OCI-LY7 (cell line): ENCODE results near the gene PSMG3. TPM values are rescaled to one million over a fixed set of nuclear protein-coding genes. Genes with fewer than 3 reads are reported as not detected.

Source experiments
- BruUV-seq: library from RNA; stranded (reverse); fragments of 400-500 nt; replicated peaks from 2 replicates; lab custom pipeline; 2021; lab: Mats Ljungman, UMichigan
- CTCF ChIA-PET: fragments of 300-600 bp; sonication (Branson Sonifier 250); formaldehyde crosslinking; loops from one replicate; lab custom pipeline; 2022; ENCODE audit warnings: antibody characterized with exemption; ENCODE audit not compliant: unreplicated experiment; lab: Charles Lee
- POLR2A ChIA-PET: fragments of 300-600 bp; sonication (Branson Sonifier 250); formaldehyde crosslinking; loops from one replicate; lab custom pipeline; 2022; ENCODE audit warnings: antibody characterized with exemption; lab: Charles Lee
- DNase-seq: peaks from one replicate; pipeline ENCODE4 v3.0.0-alpha.2; 2015; ENCODE audit warnings: low spot score
- H2AFZ ChIP-seq: fragments of 200-600 bp; sonication (generic), shearing (Covaris generic); 2 replicates; pipeline ENCODE4 v1.6.1; 2014; ENCODE audit warnings: mild to moderate bottlenecking, antibody characterized with exemption, low read length, moderate library complexity
- H3K27ac ChIP-seq: fragments of 200-600 bp; sonication (generic); 2 replicates; pipeline ENCODE4 v1.5.1; 2014; ENCODE audit warnings: mixed run types, low read depth, mild to moderate bottlenecking, moderate library complexity, low read length, inconsistent platforms; ENCODE audit not compliant: poor library complexity, severe bottlenecking
- H3K36me3 ChIP-seq: fragments of 200-600 bp; sonication (generic); 2 replicates; pipeline ENCODE4 v1.6.1; 2014; ENCODE audit warnings: mild to moderate bottlenecking, antibody characterized with exemption, low read length, moderate library complexity, mixed read lengths; ENCODE audit not compliant: insufficient read depth
- H3K4me1 ChIP-seq: fragments of 200-600 bp; sonication (generic); 2 replicates; pipeline ENCODE4 v1.5.1; 2014; ENCODE audit warnings: mild to moderate bottlenecking, low read length; ENCODE audit not compliant: insufficient read depth, poor library complexity, severe bottlenecking
- H3K4me2 ChIP-seq: fragments of 200-600 bp; sonication (generic); 2 replicates; pipeline ENCODE4 v1.6.1; 2014; ENCODE audit warnings: mild to moderate bottlenecking, low read length
- H3K4me3 ChIP-seq: fragments of 200-600 bp; sonication (generic); 2 replicates; pipeline ENCODE4 v1.5.1; 2014; ENCODE audit warnings: mild to moderate bottlenecking, low read depth, low read length; ENCODE audit not compliant: poor library complexity, severe bottlenecking
- H3K79me2 ChIP-seq: fragments of 200-600 bp; sonication (generic); 2 replicates; pipeline ENCODE4 v1.6.1; 2016; ENCODE audit warnings: low read depth, mild to moderate bottlenecking, low read length, moderate library complexity, mixed read lengths; ENCODE audit not compliant: insufficient read depth
- H3K9me2 ChIP-seq: fragments of 200-600 bp; sonication (generic); 2 replicates; pipeline ENCODE4 v1.6.1; 2016; ENCODE audit warnings: mild to moderate bottlenecking, low read length, mixed read lengths; ENCODE audit not compliant: insufficient read depth
- H3K9me3 ChIP-seq: fragments of 200-600 bp; sonication (generic); 2 replicates; pipeline ENCODE4 v1.6.1; 2014; ENCODE audit warnings: mild to moderate bottlenecking, mixed run types, low read length, mixed read lengths
- H4K20me1 ChIP-seq: fragments of 200-600 bp; sonication (generic); 2 replicates; pipeline ENCODE4 v1.6.1; 2014; ENCODE audit warnings: mild to moderate bottlenecking, antibody characterized with exemption, low read length, moderate library complexity, mixed read lengths; ENCODE audit not compliant: insufficient read depth
- EZH2phosphoT487 ChIP-seq: fragments of 200-600 bp; sonication (generic); IDR thresholded peaks from 2 replicates; pipeline ENCODE4 v1.6.1; 2018; ENCODE audit warnings: low read depth, borderline replicate concordance, mild to moderate bottlenecking, mixed run types, antibody characterized with exemption, low read length, moderate library complexity, mixed read lengths
- intact Hi-C: fragments of 100-400 bp; cut with micrococcal nuclease; formaldehyde crosslinking; loops from one replicate; pipeline ENCODE4 v1.10.0; 2022; ENCODE audit not compliant: unreplicated experiment
- total RNA-seq, 2 experiments: library from RNA; depleted of rRNA in 1 of 2; stranded (reverse); fragments of >200 nt in 1 of 2; shearing (Covaris generic) in 1 of 2; gene quantifications; 2 replicates each; pipeline ENCODE4 v1.2.3, GENCODE V29; 2014 to 2022
- TF ChIP-seq, protein P1 (sequence below): fragments of 200-600 bp; sonication (generic); conservative IDR thresholded peaks from 2 replicates; pipeline ENCODE4 v1.5.1; 2014; ENCODE audit warnings: mild to moderate bottlenecking, antibody characterized with exemption, low read length, moderate library complexity, mixed read lengths

PSMG3 gene
- total RNA-seq, 2 experiments from 2014 or later, result 63.7 to 129 TPM

DNA sequence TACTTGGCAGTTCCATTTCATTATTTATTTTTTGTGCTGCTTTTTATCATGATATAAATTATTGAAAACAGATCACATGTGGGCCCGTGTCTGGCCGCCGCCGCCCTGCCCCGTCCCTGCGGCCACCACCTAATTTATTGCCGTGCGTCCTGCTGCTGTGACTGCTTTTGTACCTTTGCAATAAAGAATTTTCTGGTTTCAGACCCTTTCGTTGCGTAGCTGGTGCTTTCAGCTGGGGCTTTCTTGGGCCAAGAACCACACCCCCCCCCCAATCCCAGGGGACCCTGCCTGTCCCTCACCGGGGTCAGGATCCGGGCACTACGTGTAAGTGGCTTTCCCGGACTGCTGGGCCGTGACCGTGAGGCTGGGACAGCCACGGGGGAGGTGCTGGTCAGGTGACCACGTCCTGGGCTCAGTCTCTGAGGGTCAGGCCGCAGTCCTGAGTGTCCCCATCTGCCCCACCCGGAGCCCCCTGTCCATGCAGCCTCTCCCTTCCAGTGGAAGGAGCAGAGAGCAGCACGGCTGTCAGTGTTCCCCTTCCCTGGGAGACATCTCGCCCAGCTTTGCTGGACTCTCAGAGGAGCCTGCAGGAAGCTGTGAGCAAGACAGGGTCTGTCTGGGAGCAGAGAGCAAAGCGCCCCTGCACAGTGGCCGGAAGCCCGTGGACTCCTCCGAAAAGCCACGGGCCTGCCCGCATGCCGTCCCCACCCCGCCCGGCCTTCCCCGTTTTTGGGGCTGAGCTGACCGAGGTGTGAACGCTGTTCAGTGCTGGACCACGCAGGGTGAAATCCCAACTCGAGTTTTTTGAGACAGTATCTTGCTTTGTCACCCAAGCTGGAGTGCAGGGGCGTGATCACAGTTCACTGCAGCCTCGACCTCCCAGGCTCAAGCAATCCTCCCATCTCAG lies 26.7 kb downstream of the PSMG3 start:
- Histone ChIP-seq H3K36me3 (peaks cover 52% of the 10 kb centered on the region), H3K4me1 (no peaks in the 10 kb centered on the region), H3K4me2 (no peak overlapping the region), H3K9me2 (no peaks in the 10 kb centered on the region), H3K27ac (no peak overlapping the region), H2AFZ (no peak overlapping the region), H4K20me1 (no peaks in the 10 kb centered on the region), H3K4me3 (no peak overlapping the region), H3K9me3 (no peaks in the 10 kb centered on the region), H3K79me2 (no peaks in the 10 kb centered on the region)
- TF ChIP-seq, protein P1, sequence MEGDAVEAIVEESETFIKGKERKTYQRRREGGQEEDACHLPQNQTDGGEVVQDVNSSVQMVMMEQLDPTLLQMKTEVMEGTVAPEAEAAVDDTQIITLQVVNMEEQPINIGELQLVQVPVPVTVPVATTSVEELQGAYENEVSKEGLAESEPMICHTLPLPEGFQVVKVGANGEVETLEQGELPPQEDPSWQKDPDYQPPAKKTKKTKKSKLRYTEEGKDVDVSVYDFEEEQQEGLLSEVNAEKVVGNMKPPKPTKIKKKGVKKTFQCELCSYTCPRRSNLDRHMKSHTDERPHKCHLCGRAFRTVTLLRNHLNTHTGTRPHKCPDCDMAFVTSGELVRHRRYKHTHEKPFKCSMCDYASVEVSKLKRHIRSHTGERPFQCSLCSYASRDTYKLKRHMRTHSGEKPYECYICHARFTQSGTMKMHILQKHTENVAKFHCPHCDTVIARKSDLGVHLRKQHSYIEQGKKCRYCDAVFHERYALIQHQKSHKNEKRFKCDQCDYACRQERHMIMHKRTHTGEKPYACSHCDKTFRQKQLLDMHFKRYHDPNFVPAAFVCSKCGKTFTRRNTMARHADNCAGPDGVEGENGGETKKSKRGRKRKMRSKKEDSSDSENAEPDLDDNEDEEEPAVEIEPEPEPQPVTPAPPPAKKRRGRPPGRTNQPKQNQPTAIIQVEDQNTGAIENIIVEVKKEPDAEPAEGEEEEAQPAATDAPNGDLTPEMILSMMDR, result no peak; the same call in 1 of the 2 replicates
- no peak for TF ChIP-seq EZH2phosphoT487
- intact Hi-C loops, result no loop called here
- ChIA-PET POLR2A (no interaction called here), CTCF (no interaction called here)
- no peak for DNase-seq
- no TSS peak for BruUV-seq

DNA sequence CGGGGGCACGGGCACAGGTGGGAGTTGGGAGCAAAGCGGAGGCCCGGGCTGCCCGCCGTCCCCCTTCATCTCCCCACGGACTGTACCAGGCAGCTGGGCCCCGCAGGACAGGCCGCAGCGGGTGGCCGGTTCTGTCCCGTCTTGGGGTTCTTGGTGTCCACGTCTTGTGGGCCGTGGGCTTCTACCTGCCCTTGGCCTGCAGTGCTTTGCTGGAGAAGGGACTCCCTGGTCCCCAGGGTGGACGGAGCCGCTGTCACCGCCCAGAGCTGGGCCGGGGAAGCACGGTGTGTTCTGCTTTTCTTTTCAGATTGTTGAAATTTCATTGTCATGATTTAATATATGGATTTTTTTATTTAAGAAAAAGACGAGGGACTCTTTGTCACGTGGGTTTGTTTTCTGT lies 27.5 kb downstream of the PSMG3 start:
- H3K36me3 ChIP-seq, result peaks cover 60% of the 10 kb centered on the region
- no TSS peak for BruUV-seq
- no peak for DNase-seq
- H3K27ac ChIP-seq, result no peak overlapping the region
- no peaks in the 10 kb centered on the region; the same call in 1 of the 2 replicates for H3K79me2 ChIP-seq
- H3K4me3 ChIP-seq, result no peak overlapping the region
- POLR2A ChIA-PET, result no interaction called here
- H4K20me1 ChIP-seq, result no peaks in the 10 kb centered on the region; the same call in 1 of the 2 replicates
- H3K9me2 ChIP-seq, result no peaks in the 10 kb centered on the region
- no peak for TF ChIP-seq EZH2phosphoT487
- TF ChIP-seq, protein P1, result no peak
- no peaks in the 10 kb centered on the region for H3K4me1 ChIP-seq
- H2AFZ ChIP-seq, result no peak overlapping the region
- intact Hi-C loops, result no loop called here
- CTCF ChIA-PET, result no interaction called here
- H3K9me3 ChIP-seq, result no peaks in the 10 kb centered on the region
- H3K4me2 ChIP-seq, result no peak overlapping the region
